Mesendoderm (in vitro differentiated cells): Measurements from ENCODE around the gene CLCN3.

Source experiments
- DNase-seq: peaks from one replicate; pipeline ENCODE4 v3.0.0; 2013
- H2AK5ac ChIP-seq: 2 replicates; pipeline ENCODE4 v1.6.1; 2013; ENCODE audit warnings: low read length, inconsistent platforms
- H2BK120ac ChIP-seq: 2 replicates; pipeline ENCODE4 v1.6.1; 2013; ENCODE audit warnings: low read depth, mild to moderate bottlenecking, low read length, moderate library complexity, mixed read lengths
- H2BK15ac ChIP-seq: replicated peaks from 2 replicates; pipeline ENCODE4 v1.6.1; 2013; ENCODE audit warnings: low read depth, mild to moderate bottlenecking, moderate library complexity
- H2BK5ac ChIP-seq: 2 replicates; pipeline ENCODE4 v1.6.1; 2013; ENCODE audit warnings: low read length, inconsistent platforms
- H3K18ac ChIP-seq: 2 replicates; pipeline ENCODE4 v1.6.1; 2013; ENCODE audit warnings: mild to moderate bottlenecking, low read length, mixed read lengths
- H3K23ac ChIP-seq: one replicate; pipeline ENCODE4 v1.6.1; 2013; ENCODE audit warnings: low read length
- H3K27ac ChIP-seq: 2 replicates; pipeline ENCODE4 v1.5.1; 2013; ENCODE audit warnings: low read depth, mild to moderate bottlenecking, inconsistent platforms, low read length, moderate library complexity
- H3K27me3 ChIP-seq: 2 replicates; pipeline ENCODE4 v1.6.1; 2013; ENCODE audit warnings: low read length, control low read depth, mild to moderate bottlenecking, inconsistent platforms; ENCODE audit not compliant: insufficient read depth, poor library complexity
- H3K36me3 ChIP-seq: 2 replicates; pipeline ENCODE4 v1.6.1; 2013; ENCODE audit warnings: low read length, inconsistent platforms; ENCODE audit not compliant: control insufficient read depth, insufficient read depth
- H3K4ac ChIP-seq: one replicate; pipeline ENCODE4 v1.6.1; 2013; ENCODE audit warnings: low read depth, mild to moderate bottlenecking, low read length, moderate library complexity
- H3K4me1 ChIP-seq: 2 replicates; pipeline ENCODE4 v1.6.1; 2013; ENCODE audit warnings: low read depth, low read length, inconsistent platforms; ENCODE audit not compliant: control insufficient read depth
- H3K4me2 ChIP-seq: 2 replicates; pipeline ENCODE4 v1.6.1; 2013; ENCODE audit warnings: low read length
- H3K4me3 ChIP-seq: 2 replicates; pipeline ENCODE4 v1.5.1; 2013; ENCODE audit warnings: mild to moderate bottlenecking, low read length
- H3K56ac ChIP-seq: one replicate; pipeline ENCODE4 v1.6.1; 2013; ENCODE audit warnings: low read length
- H3K79me1 ChIP-seq: 2 replicates; pipeline ENCODE4 v1.6.1; 2013; ENCODE audit warnings: low read length, inconsistent platforms
- H3K79me2 ChIP-seq: 2 replicates; pipeline ENCODE4 v1.6.1; 2013; ENCODE audit warnings: mild to moderate bottlenecking, low read length; ENCODE audit not compliant: control insufficient read depth, insufficient read depth
- H3K9ac ChIP-seq: 2 replicates; pipeline ENCODE4 v1.6.1; 2013; ENCODE audit warnings: low read length, inconsistent platforms
- H4K5ac ChIP-seq: one replicate; pipeline ENCODE4 v1.6.1; 2013; ENCODE audit warnings: low read length
- H4K8ac ChIP-seq: one replicate; pipeline ENCODE4 v1.6.1; 2013; ENCODE audit warnings: low read depth, mild to moderate bottlenecking, control low read depth, low read length, moderate library complexity
- WGBS: extraction: QIAGEN DNeasy Blood & Tissue Kit; methylation state at CpG from one replicate; pipeline ENCODE4 v1.1.7; 2013; ENCODE audit warnings: low lambda C conversion rate, missing lambda C conversion rate; ENCODE audit not compliant: insufficient coverage; ENCODE audit errors: extremely low coverage; 5-methylcytosine and 5-hydroxymethylcytosine counted together

CLCN3 gene

DNA sequence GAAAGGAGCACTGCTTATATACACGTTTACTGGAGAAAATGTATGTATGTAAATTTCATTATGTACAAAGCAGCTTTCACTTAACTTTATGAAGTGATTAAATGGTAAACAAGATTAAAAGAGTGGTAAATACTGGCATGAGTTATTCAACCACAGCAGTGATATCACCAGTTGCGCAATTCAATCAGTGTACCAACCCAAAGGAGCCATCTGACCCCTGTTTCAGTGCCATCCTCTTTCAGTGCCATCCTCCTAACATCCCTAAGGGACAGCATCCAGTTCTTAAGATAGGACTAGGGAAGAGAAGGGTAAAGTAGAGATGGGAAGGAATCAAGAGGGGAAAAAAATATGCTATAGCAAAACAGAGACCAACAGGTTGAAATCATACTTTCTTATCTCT, 121.2 kb downstream of the CLCN3 start:
- Histone ChIP-seq H3K27ac (no peak overlapping the region), H3K79me2 (no peaks in the 10 kb centered on the region)
- no peak for DNase-seq

DNA sequence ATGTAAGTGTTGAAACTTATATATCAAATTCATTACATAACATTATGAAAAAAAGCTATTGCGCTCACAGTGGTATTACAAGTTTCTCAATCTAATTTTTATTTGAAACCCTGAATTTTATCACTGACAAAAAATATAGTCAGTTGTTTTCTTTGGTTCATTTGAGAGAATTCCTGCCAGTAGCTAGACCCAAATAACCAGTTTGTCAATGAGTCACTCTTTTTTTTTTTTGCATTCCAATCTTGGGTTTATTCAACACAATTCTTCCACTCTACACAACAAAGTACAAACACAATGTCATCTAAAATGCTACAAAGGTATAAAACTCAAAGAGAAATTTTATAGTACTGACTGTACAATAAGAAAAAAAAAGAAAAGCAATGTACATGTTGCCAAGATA, 124.2 kb downstream of the CLCN3 start:
- WGBS = no CpG with 5 or more reads among the region's 1 CpG
- Histone ChIP-seq H4K5ac (no peak overlapping the region), H3K79me1 (no peaks in the 10 kb centered on the region), H2AK5ac (no peak overlapping the region), H3K56ac (no peak overlapping the region), H3K4me3 (no peak overlapping the region), H3K27ac (no peak overlapping the region), H3K4me2 (no peak overlapping the region), H3K4me1 (no peaks in the 10 kb centered on the region), H2BK15ac (no peak overlapping the region), H4K8ac (no peak overlapping the region), H3K9ac (no peak overlapping the region), H3K36me3 (peaks cover 1% of the 10 kb centered on the region), H3K4ac (no peak overlapping the region), H3K23ac (no peak overlapping the region), H3K18ac (no peak overlapping the region), H2BK5ac (no peak overlapping the region), H2BK120ac (no peak overlapping the region), H3K27me3 (no peaks in the 10 kb centered on the region), H3K79me2 (no peaks in the 10 kb centered on the region)
- DNase-seq = no peak

More for the DNA sequence above, 121.2 kb downstream of the CLCN3 start:
- no peak overlapping the region for H4K5ac ChIP-seq
- no peak overlapping the region for H2BK120ac ChIP-seq
- H3K18ac ChIP-seq = no peak overlapping the region
- no peak overlapping the region for H3K9ac ChIP-seq
- no peak overlapping the region for H2BK5ac ChIP-seq
- no peak overlapping the region for H2AK5ac ChIP-seq
- H3K27me3 ChIP-seq = no peaks in the 10 kb centered on the region
- no peak overlapping the region for H3K4ac ChIP-seq
- no peak overlapping the region for H2BK15ac ChIP-seq
- H3K4me1 ChIP-seq = no peaks in the 10 kb centered on the region
- H3K4me2 ChIP-seq = no peak overlapping the region
- no peak overlapping the region for H4K8ac ChIP-seq
- no peak overlapping the region for H3K23ac ChIP-seq
- no peak overlapping the region for H3K4me3 ChIP-seq
- WGBS = no CpG with 5 or more reads among the region's 2 CpGs
- no peak overlapping the region for H3K56ac ChIP-seq
- no peaks in the 10 kb centered on the region for H3K36me3 ChIP-seq
- H3K79me1 ChIP-seq = no peaks in the 10 kb centered on the region

GRCh38 chr4:169745291-169745690, 124.9 kb downstream of the CLCN3 start:
- no peak overlapping the region for H2BK120ac ChIP-seq
- no peak overlapping the region for H3K4me2 ChIP-seq
- H2BK5ac ChIP-seq = no peak overlapping the region
- H3K27me3 ChIP-seq = no peaks in the 10 kb centered on the region
- DNase-seq = no peak
- no peak overlapping the region for H3K27ac ChIP-seq
- peaks cover 1% of the 10 kb centered on the region for H3K36me3 ChIP-seq
- no peaks in the 10 kb centered on the region for H3K79me2 ChIP-seq
- no peak overlapping the region for H3K4ac ChIP-seq
- H3K4me3 ChIP-seq = no peak overlapping the region
- no peaks in the 10 kb centered on the region for H3K79me1 ChIP-seq
- H2AK5ac ChIP-seq = no peak overlapping the region
- H3K4me1 ChIP-seq = no peaks in the 10 kb centered on the region
- no peak overlapping the region for H2BK15ac ChIP-seq
- no peak overlapping the region for H3K9ac ChIP-seq
- no peak overlapping the region for H4K5ac ChIP-seq
- no CpG with 5 or more reads among the region's 1 CpG for WGBS
- no peak overlapping the region for H3K23ac ChIP-seq
- H3K56ac ChIP-seq = no peak overlapping the region
- H4K8ac ChIP-seq = no peak overlapping the region
- H3K18ac ChIP-seq = no peak overlapping the region

DNA sequence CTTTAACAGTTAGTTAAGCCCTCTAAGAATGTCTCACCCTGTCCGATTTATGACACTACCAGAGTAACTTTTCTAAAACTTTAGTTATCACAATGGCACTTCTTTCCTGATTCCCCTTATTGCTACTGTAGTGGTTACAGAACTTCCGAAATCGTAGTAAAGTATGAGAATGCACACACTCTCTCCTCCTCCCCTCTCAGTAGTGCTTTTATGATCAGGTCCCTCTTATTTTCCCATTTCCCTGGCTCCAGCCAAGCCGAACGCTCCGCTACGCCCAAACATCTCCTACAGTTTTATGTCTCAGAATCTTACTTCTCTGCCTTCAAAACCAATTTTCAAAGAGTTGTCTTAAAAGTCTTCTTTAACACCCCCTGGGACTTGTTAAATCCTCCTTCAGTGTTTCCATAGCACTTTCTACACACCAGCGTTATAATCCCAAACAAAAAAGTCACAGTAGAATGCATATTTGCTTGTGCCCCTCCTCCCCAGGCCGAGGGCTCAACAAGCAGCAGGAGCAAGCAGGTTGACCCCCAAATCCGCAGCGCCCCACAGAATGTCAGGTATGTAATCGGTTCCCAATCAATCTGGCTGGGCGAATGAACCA, 136.7 kb downstream of the CLCN3 start:
- no peak overlapping the region for H2BK15ac ChIP-seq
- no peak overlapping the region for H2BK5ac ChIP-seq
- H3K4me1 ChIP-seq = peaks cover 5% of the 10 kb centered on the region
- H3K18ac ChIP-seq = peak overlapping the region; percentile 85
- H4K5ac ChIP-seq = no peak overlapping the region
- H3K9ac ChIP-seq = peak overlapping the region; percentile 82
- H3K4me2 ChIP-seq = peak overlapping the region; percentile 73
- no peaks in the 10 kb centered on the region for H3K36me3 ChIP-seq
- no peak overlapping the region for H4K8ac ChIP-seq
- peak overlapping the region; percentile 37 for H3K4me3 ChIP-seq
- no peaks in the 10 kb centered on the region for H3K79me2 ChIP-seq
- peak overlapping the region; percentile 33 for H2BK120ac ChIP-seq
- H3K27me3 ChIP-seq = no peaks in the 10 kb centered on the region
- no peak overlapping the region for H2AK5ac ChIP-seq
- WGBS = no CpG with 5 or more reads among the region's 13 CpGs
- H3K79me1 ChIP-seq = peaks cover 7% of the 10 kb centered on the region
- H3K56ac ChIP-seq = peak overlapping the region; percentile 93
- H3K23ac ChIP-seq = no peak overlapping the region
- no peak for DNase-seq
- H3K4ac ChIP-seq = no peak overlapping the region
- peak overlapping the region; percentile 79 for H3K27ac ChIP-seq

DNA sequence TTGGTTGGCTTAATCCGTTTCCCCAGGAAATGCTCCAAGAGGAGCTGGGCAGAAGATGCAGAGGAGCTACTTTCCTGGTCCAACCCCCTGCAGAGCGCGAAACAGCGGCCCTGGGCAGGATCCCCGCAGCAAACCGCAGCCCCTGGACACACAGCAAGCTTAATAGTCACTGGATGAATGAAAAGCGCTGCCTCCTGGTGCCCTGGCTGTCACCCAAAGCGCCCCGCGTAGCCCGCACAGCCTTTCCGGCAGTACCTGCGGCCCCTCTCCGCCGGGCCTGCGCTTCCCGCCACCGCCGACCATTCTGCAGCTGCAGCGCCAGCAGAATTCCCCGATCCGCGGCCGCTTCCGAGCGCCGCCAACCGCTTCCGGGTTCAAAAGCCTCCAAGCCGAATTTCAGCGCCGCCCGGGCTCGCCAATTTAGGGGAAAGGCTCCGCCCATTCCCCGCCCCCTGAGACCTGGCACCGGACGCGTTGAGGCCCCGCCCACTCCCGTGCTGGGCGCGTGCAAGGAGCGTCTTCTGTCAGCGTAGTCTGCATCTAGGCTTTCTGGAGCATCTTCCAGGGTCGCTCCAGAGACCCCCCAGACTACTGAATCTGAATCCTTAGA, 137.3 kb downstream of the CLCN3 start, which contains the start of gene HPF1:
Gene HPF1, minus strand, starts transcription at position 370 of the 610 bp plus-strand sequence. Its CDS starts 67 bp downstream, at position 303.
- H3K79me2 ChIP-seq = no peaks in the 10 kb centered on the region
- peak within 1 kb of the TSS; percentile 33 for H2BK120ac ChIP-seq
- peak within 1 kb of the TSS; percentile 85 for H3K18ac ChIP-seq
- peaks cover 7% of the 10 kb centered on the region for H3K79me1 ChIP-seq
- H2AK5ac ChIP-seq = no peak within 1 kb of the TSS
- H3K9ac ChIP-seq = peak within 1 kb of the TSS; percentile 82
- H3K23ac ChIP-seq = no peak within 1 kb of the TSS
- peak within 1 kb of the TSS; percentile 12 for H4K5ac ChIP-seq
- H3K4me1 ChIP-seq = peaks cover 5% of the 10 kb centered on the region
- H3K56ac ChIP-seq = peak within 1 kb of the TSS; percentile 93
- H2BK5ac ChIP-seq = no peak within 1 kb of the TSS
- H3K4me2 ChIP-seq = peak within 1 kb of the TSS; percentile 73
- peak within 1 kb of the TSS; percentile 79 for H3K27ac ChIP-seq
- H2BK15ac ChIP-seq = no peak within 1 kb of the TSS
- H4K8ac ChIP-seq = no peak within 1 kb of the TSS
- peak; percentile 97 for DNase-seq
- peak within 1 kb of the TSS; percentile 37 for H3K4me3 ChIP-seq
- WGBS = no CpG with 5 or more reads among the region's 46 CpGs
- no peaks in the 10 kb centered on the region for H3K27me3 ChIP-seq
- H3K36me3 ChIP-seq = no peaks in the 10 kb centered on the region
- no peak within 1 kb of the TSS for H3K4ac ChIP-seq
